CD14-positive monocyte (primary cell): ENCODE results near the gene PPT2. TPM values are rescaled to one million over a fixed set of nuclear protein-coding genes. Genes with fewer than 3 reads are reported as not detected.
"Not testable (repeated sequence)": the region's sequence is repeated elsewhere in the genome, so short reads cannot be mapped to it uniquely, and the experiment has no call there.

Source experiments
- DNase-seq, 3 donors: peaks; one replicate each; pipeline ENCODE4 v3.0.0-alpha.2; 2011 to 2022
- H2AFZ ChIP-seq: 2 replicates; pipeline ENCODE4 v1.6.0; 2012; ENCODE audit warnings: mild to moderate bottlenecking, low read depth, low read length, inconsistent platforms; ENCODE audit not compliant: insufficient read depth, poor library complexity, severe bottlenecking
- H3K27ac ChIP-seq, 2 donors: 1 replicate in 1 of 2; 2 replicates in 1 of 2; pipeline ENCODE4 v1.5.1; 2012 to 2013; ENCODE audit warnings: low read length in 2 of 2, control low read depth in 1 of 2, inconsistent platforms in 1 of 2, low read depth in 1 of 2, mild to moderate bottlenecking in 1 of 2
- H3K27me3 ChIP-seq, 2 donors: one replicate each; pipeline versions ENCODE4 v1.6.0 to v1.6.1; 2011 to 2013; ENCODE audit warnings: low read length in 2 of 2; ENCODE audit not compliant: control insufficient read depth in 2 of 2, insufficient read depth in 2 of 2
- H3K36me3 ChIP-seq, 2 donors: replicated peaks in 1 of 2; 1 replicate in 1 of 2; 2 replicates in 1 of 2; pipeline versions ENCODE4 v1.5.1 to v1.6.1; 2012 to 2013; ENCODE audit warnings: low read length in 2 of 2, control low read depth in 1 of 2, inconsistent platforms in 1 of 2, mild to moderate bottlenecking in 1 of 2; ENCODE audit not compliant: insufficient read depth in 2 of 2, control insufficient read depth in 1 of 2
- H3K4me1 ChIP-seq, 2 donors: 1 replicate in 1 of 2; 2 replicates in 1 of 2; pipeline versions ENCODE4 v1.5.1 to v1.6.1; 2012 to 2013; ENCODE audit warnings: low read length in 2 of 2, control low read depth in 1 of 2, inconsistent platforms in 1 of 2, mild to moderate bottlenecking in 1 of 2, moderate library complexity in 1 of 2; ENCODE audit not compliant: insufficient read depth in 2 of 2, control insufficient read depth in 1 of 2
- H3K4me2 ChIP-seq: replicated peaks from 2 replicates; pipeline ENCODE3; 2012; ENCODE audit warnings: low read length, moderate library complexity, mild to moderate bottlenecking; ENCODE audit not compliant: poor library complexity, severe bottlenecking; ENCODE audit errors: extremely low read depth
- H3K4me3 ChIP-seq, 3 experiments: fragments of 200-600 bp in 1 of 3; sonication (generic) in 1 of 3; replicated peaks in 1 of 3; 1 replicate in 2 of 3; 2 replicates in 1 of 3; pipeline ENCODE4 v1.5.1; 2011 to 2013; ENCODE audit warnings: low read length in 3 of 3, mild to moderate bottlenecking in 3 of 3, control low read depth in 2 of 3, low read depth in 2 of 3, inconsistent platforms in 1 of 3, moderate library complexity in 1 of 3
- H3K79me2 ChIP-seq: 2 replicates; pipeline ENCODE4 v1.6.0; 2012; ENCODE audit warnings: mild to moderate bottlenecking, control low read depth, inconsistent platforms, low read length, moderate library complexity; ENCODE audit not compliant: insufficient read depth
- H3K9ac ChIP-seq: 2 replicates; pipeline ENCODE4 v1.6.0; 2017; ENCODE audit warnings: low read length, mild to moderate bottlenecking; ENCODE audit not compliant: insufficient read depth, poor library complexity, severe bottlenecking
- H3K9me3 ChIP-seq, 2 donors: replicated peaks in 1 of 2; 1 replicate in 1 of 2; 2 replicates in 1 of 2; pipeline versions ENCODE4 v1.5.1 to v1.6.1; 2012 to 2013; ENCODE audit warnings: low read length in 2 of 2, control low read depth in 1 of 2; ENCODE audit not compliant: control insufficient read depth in 1 of 2, insufficient read depth in 1 of 2
- H4K20me1 ChIP-seq: 2 replicates; pipeline ENCODE4 v1.6.0; 2012; ENCODE audit warnings: mild to moderate bottlenecking, low read length, control low read depth, moderate library complexity; ENCODE audit not compliant: insufficient read depth
- H3K27ac Mint-ChIP-seq, 7 donors: one replicate each; pipeline ENCODE4 v1.8.0; 2020; ENCODE audit warnings: mild to moderate bottlenecking in 7 of 7, mixed read lengths in 7 of 7, moderate library complexity in 6 of 7, inconsistent platforms in 2 of 7
- H3K27me3 Mint-ChIP-seq, 3 donors: one replicate each; pipeline ENCODE4 v1.8.0; 2021 to 2022; ENCODE audit warnings: low read depth in 3 of 3, mild to moderate bottlenecking in 3 of 3, mixed read lengths in 3 of 3, moderate library complexity in 3 of 3, inconsistent platforms in 1 of 3
- H3K36me3 Mint-ChIP-seq, 2 donors: one replicate each; pipeline ENCODE4 v1.8.0; 2020; ENCODE audit warnings: mixed read lengths in 2 of 2, inconsistent platforms in 1 of 2, mild to moderate bottlenecking in 1 of 2
- H3K4me1 Mint-ChIP-seq: one replicate; pipeline ENCODE4 v1.8.0; 2020; ENCODE audit warnings: mild to moderate bottlenecking, mixed read lengths
- H3K4me3 Mint-ChIP-seq, 2 donors: one replicate each; pipeline ENCODE4 v1.8.0; 2020; ENCODE audit warnings: mild to moderate bottlenecking in 2 of 2, mixed read lengths in 2 of 2, moderate library complexity in 1 of 2
- H3K9me3 Mint-ChIP-seq, 7 donors: one replicate each; pipeline ENCODE4 v1.8.0; 2020 to 2022; ENCODE audit warnings: mixed read lengths in 7 of 7, mild to moderate bottlenecking in 6 of 7, moderate library complexity in 6 of 7, inconsistent platforms in 2 of 7
- CTCF ChIP-seq: fragments of 200-600 bp; IDR thresholded peaks from one replicate; pipeline ENCODE4 v1.8.0; 2022; ENCODE audit warnings: antibody characterized with exemption, mild to moderate bottlenecking
- WGBS: methylation state at CpG from one replicate; pipeline ENCODE4 v1.1.5; 2013; ENCODE audit warnings: missing lambda C conversion rate; ENCODE audit not compliant: insufficient coverage; 5-methylcytosine and 5-hydroxymethylcytosine counted together
- intact Hi-C, 2 donors: fragments of 100-400 bp; cut with micrococcal nuclease; formaldehyde crosslinking; loops; one replicate each; pipeline versions ENCODE4 v1.15.0 to v1.15.1; 2023
- polyA plus RNA-seq, 3 donors: library from polyadenylated mRNA; depleted of rRNA in 1 of 3; unstranded in 2 of 3; stranded (reverse) in 1 of 3; fragments of 300-500 nt in 2 of 3; fragments of >200 nt in 1 of 3; fragmentation: Illumina TruSeq in 2 of 3; gene quantifications; 1 replicate in 2 of 3; 2 replicates in 1 of 3; pipeline ENCODE4 v1.2.3, GENCODE V29; 2012 to 2021

Gene PPT2
- polyA plus RNA-seq, 3 donors: 1.4 to 4.0 (median 1.8) TPM

- peaks cover 0 to 3% of the 10 kb centered on the region in 2 donors for H3K27me3 ChIP-seq
- H4K20me1 ChIP-seq: no peaks in the 10 kb centered on the region
- H3K4me1 ChIP-seq: no peaks in the 10 kb centered on the region
- H2AFZ ChIP-seq: no peak overlapping the region
- H3K9me3 ChIP-seq: no peaks in the 10 kb centered on the region
- H3K4me3 ChIP-seq: no peak overlapping the region
- Mint-ChIP-seq H3K4me1 (peaks cover 5% of the 10 kb centered on the region), H3K9me3 (no peaks in the 10 kb centered on the region), H3K4me3 (no peak overlapping the region), H3K27me3 (peaks cover 4 to 7% (median 4%) of the 10 kb centered on the region in 3 donors), H3K36me3 (no peaks in the 10 kb centered on the region), H3K27ac (no peak overlapping the region)
- no peak for DNase-seq
- no peak overlapping the region for H3K27ac ChIP-seq
- intact Hi-C loops: no loop called here
- H3K79me2 ChIP-seq: no peaks in the 10 kb centered on the region
- no peak overlapping the region for H3K4me2 ChIP-seq
- H3K9ac ChIP-seq: no peak overlapping the region
- TF ChIP-seq CTCF: no peak
- no peaks in the 10 kb centered on the region for H3K36me3 ChIP-seq
- WGBS: 100% methylated on average over 2 of the region's 5 CpGs
Measured at GRCh38 chr6:32140420-32141046, 13.4 kb upstream of the PPT2 start.

- H3K27ac Mint-ChIP-seq, H3K4me3 Mint-ChIP-seq, H3K4me2 ChIP-seq, H3K36me3 Mint-ChIP-seq, H4K20me1 ChIP-seq, H3K9me3 ChIP-seq, DNase-seq, H3K9ac ChIP-seq, H2AFZ ChIP-seq, H3K27ac ChIP-seq, H3K79me2 ChIP-seq, H3K36me3 ChIP-seq, H3K4me3 ChIP-seq, intact Hi-C loops: not testable (repeated sequence)
- Mint-ChIP-seq H3K9me3 (peaks cover 0 to 11% (median 4%) of the 10 kb centered on the region in 7 donors), H3K27me3 (peaks cover 25 to 30% (median 28%) of the 10 kb centered on the region in 3 donors), H3K4me1 (peaks cover 21% of the 10 kb centered on the region)
- peaks cover 13 to 15% of the 10 kb centered on the region in 2 donors for H3K4me1 ChIP-seq
- peaks cover 8 to 27% of the 10 kb centered on the region in 2 donors for H3K27me3 ChIP-seq
- WGBS: no CpG with 5 or more reads among the region's 7 CpGs
Measured at GRCh38 chr6:32144238-32144637, 9.7 kb upstream of the PPT2 start.
